Neuronal stem cell (in vitro differentiated cells): ENCODE results near the gene LRRC75B.
"Not testable (repeated sequence)": the region's sequence is repeated elsewhere in the genome, so short reads cannot be mapped to it uniquely, and the experiment has no call there.

Source experiments
- DNase-seq: peaks from one replicate; pipeline ENCODE4 v3.0.0-alpha.2; 2013; ENCODE audit warnings: low spot score
- H2AFZ ChIP-seq: one replicate; pipeline ENCODE4 v1.6.1; 2013; ENCODE audit warnings: mild to moderate bottlenecking, low read length, inconsistent platforms
- H2AK5ac ChIP-seq: 2 replicates; pipeline ENCODE4 v1.6.1; 2013; ENCODE audit warnings: low read depth, mild to moderate bottlenecking, inconsistent platforms, low read length, moderate library complexity, mixed read lengths
- H2BK120ac ChIP-seq: 2 replicates; pipeline ENCODE4 v1.6.1; 2013; ENCODE audit warnings: low read depth, mild to moderate bottlenecking, inconsistent platforms, low read length, moderate library complexity, mixed read lengths
- H2BK12ac ChIP-seq: one replicate; pipeline ENCODE4 v1.6.1; 2013; ENCODE audit warnings: low read length, inconsistent platforms
- H2BK15ac ChIP-seq: 2 replicates; pipeline ENCODE4 v1.6.1; 2013; ENCODE audit warnings: mild to moderate bottlenecking, low read length, inconsistent platforms, mixed read lengths
- H2BK5ac ChIP-seq: one replicate; pipeline ENCODE4 v1.6.1; 2013; ENCODE audit warnings: inconsistent platforms, mild to moderate bottlenecking, low read length, moderate library complexity
- H3K14ac ChIP-seq: one replicate; pipeline ENCODE4 v1.6.1; 2013; ENCODE audit warnings: low read length, inconsistent platforms
- H3K18ac ChIP-seq: 2 replicates; pipeline ENCODE4 v1.6.1; 2013; ENCODE audit warnings: low read length, inconsistent platforms
- H3K23ac ChIP-seq: 2 replicates; pipeline ENCODE4 v1.6.1; 2013; ENCODE audit warnings: low read depth, mild to moderate bottlenecking, mixed read lengths, low read length, inconsistent platforms; ENCODE audit not compliant: poor library complexity
- H3K27ac ChIP-seq: replicated peaks from 3 replicates; pipeline ENCODE4 v1.5.1; 2013; ENCODE audit warnings: low read length, inconsistent platforms
- H3K27me3 ChIP-seq, 3 experiments: 2 replicates each; pipeline ENCODE4 v1.6.1; 2013; ENCODE audit warnings: low read length in 3 of 3, mild to moderate bottlenecking in 2 of 3, inconsistent platforms in 1 of 3, low read depth in 1 of 3, mixed read lengths in 1 of 3, moderate library complexity in 1 of 3; ENCODE audit not compliant: control insufficient read depth in 3 of 3, insufficient read depth in 3 of 3
- H3K36me3 ChIP-seq, 2 donors: replicated peaks in 1 of 2; 2 replicates each; pipeline ENCODE4 v1.6.1; 2013; ENCODE audit warnings: low read length in 2 of 2; ENCODE audit not compliant: control insufficient read depth in 2 of 2, insufficient read depth in 2 of 2
- H3K4ac ChIP-seq: 2 replicates; pipeline ENCODE4 v1.6.1; 2013; ENCODE audit warnings: inconsistent platforms, mild to moderate bottlenecking, low read length, moderate library complexity
- H3K4me1 ChIP-seq, 2 donors: 1 replicate in 1 of 2; 2 replicates in 1 of 2; pipeline ENCODE4 v1.6.1; 2013; ENCODE audit warnings: low read length in 2 of 2, low read depth in 1 of 2; ENCODE audit not compliant: control insufficient read depth in 2 of 2, insufficient read depth in 1 of 2
- H3K4me2 ChIP-seq: one replicate; pipeline ENCODE4 v1.6.1; 2013; ENCODE audit warnings: mild to moderate bottlenecking, low read length, inconsistent platforms; ENCODE audit not compliant: insufficient read depth, poor library complexity, severe bottlenecking
- H3K4me3 ChIP-seq, 2 donors: 2 replicates each; pipeline ENCODE4 v1.5.1; 2013; ENCODE audit warnings: low read length in 2 of 2, mild to moderate bottlenecking in 2 of 2, inconsistent platforms in 1 of 2, moderate library complexity in 1 of 2
- H3K79me1 ChIP-seq: one replicate; pipeline ENCODE4 v1.6.1; 2013; ENCODE audit warnings: low read depth, mild to moderate bottlenecking, inconsistent platforms, low read length, moderate library complexity
- H3K9ac ChIP-seq: one replicate; pipeline ENCODE4 v1.6.1; 2013; ENCODE audit warnings: mild to moderate bottlenecking, low read depth, low read length, inconsistent platforms; ENCODE audit not compliant: poor library complexity
- H3K9me3 ChIP-seq, 2 donors: replicated peaks in 1 of 2; 2 replicates each; pipeline versions ENCODE3 to v1.6.1; 2013; ENCODE audit warnings: low read length in 2 of 2, mild to moderate bottlenecking in 2 of 2, inconsistent platforms in 1 of 2, low read depth in 1 of 2, mixed read lengths in 1 of 2, moderate library complexity in 1 of 2; ENCODE audit not compliant: control insufficient read depth in 2 of 2, insufficient read depth in 1 of 2
- H4K8ac ChIP-seq: one replicate; pipeline ENCODE4 v1.6.1; 2013; ENCODE audit warnings: low read depth, mild to moderate bottlenecking, inconsistent platforms, low read length, moderate library complexity
- H4K91ac ChIP-seq: one replicate; pipeline ENCODE4 v1.6.1; 2013; ENCODE audit warnings: low read length, low read depth, mild to moderate bottlenecking, inconsistent platforms; ENCODE audit not compliant: poor library complexity
- WGBS, 2 donors: extraction: QIAGEN DNeasy Blood & Tissue Kit; methylation state at CpG; one replicate each; pipeline ENCODE4 v1.1.7; 2013; ENCODE audit warnings: missing lambda C conversion rate in 2 of 2, mixed read lengths in 1 of 2; ENCODE audit not compliant: insufficient read length in 2 of 2, insufficient replicate concordance in 1 of 2; ENCODE audit errors: extremely low coverage in 2 of 2; 5-methylcytosine and 5-hydroxymethylcytosine counted together

The LRRC75B gene

GRCh38 chr22:24614794-24615193 is 21.9 kb upstream of the LRRC75B start:
- H2BK12ac ChIP-seq, H2AK5ac ChIP-seq, H3K4me1 ChIP-seq, DNase-seq, H3K4me2 ChIP-seq, H3K9ac ChIP-seq, H2BK15ac ChIP-seq, H3K36me3 ChIP-seq, H3K23ac ChIP-seq, H3K14ac ChIP-seq, H2BK120ac ChIP-seq, H2BK5ac ChIP-seq, H3K79me1 ChIP-seq, H3K27me3 ChIP-seq, H3K27ac ChIP-seq, H4K91ac ChIP-seq, H3K9me3 ChIP-seq, H2AFZ ChIP-seq, H3K4ac ChIP-seq, H4K8ac ChIP-seq, H3K4me3 ChIP-seq: not testable (repeated sequence)
- WGBS, 2 donors: no CpG with 5 or more reads among the region's 15 CpGs
- H3K18ac ChIP-seq: peak overlapping the region; percentile 48

DNA sequence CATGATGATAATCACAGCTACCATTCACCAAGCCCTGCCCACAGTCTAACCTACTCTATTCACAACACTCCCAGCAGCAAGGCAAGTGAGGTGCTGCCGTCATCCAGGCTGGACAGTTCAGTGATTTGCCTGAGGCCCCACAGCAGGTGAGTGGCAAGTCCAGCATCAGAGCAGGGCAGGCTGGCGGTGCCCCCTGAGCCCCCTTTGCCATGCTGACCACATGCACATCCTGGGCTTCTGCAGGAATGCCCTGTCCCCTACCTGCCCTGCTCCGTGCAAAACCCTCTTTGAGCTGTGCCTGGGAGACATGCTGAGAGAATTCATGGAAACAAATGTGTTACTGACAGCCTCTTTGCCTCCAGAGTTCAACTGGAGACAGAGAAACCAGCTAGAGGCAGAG is 17.0 kb upstream of the LRRC75B start:
- H3K23ac ChIP-seq, H3K4me3 ChIP-seq, DNase-seq, H2BK5ac ChIP-seq, H3K27me3 ChIP-seq, H3K4me2 ChIP-seq, H2BK120ac ChIP-seq, H3K79me1 ChIP-seq, H3K14ac ChIP-seq, H3K4ac ChIP-seq, H4K8ac ChIP-seq, H3K27ac ChIP-seq, H3K36me3 ChIP-seq, H2BK12ac ChIP-seq, H2AFZ ChIP-seq, H2BK15ac ChIP-seq, H2AK5ac ChIP-seq, H3K4me1 ChIP-seq, H4K91ac ChIP-seq, H3K9ac ChIP-seq, H3K18ac ChIP-seq, H3K9me3 ChIP-seq: not testable (repeated sequence)
- WGBS, 2 donors: no CpG with 5 or more reads among the region's 3 CpGs

DNA sequence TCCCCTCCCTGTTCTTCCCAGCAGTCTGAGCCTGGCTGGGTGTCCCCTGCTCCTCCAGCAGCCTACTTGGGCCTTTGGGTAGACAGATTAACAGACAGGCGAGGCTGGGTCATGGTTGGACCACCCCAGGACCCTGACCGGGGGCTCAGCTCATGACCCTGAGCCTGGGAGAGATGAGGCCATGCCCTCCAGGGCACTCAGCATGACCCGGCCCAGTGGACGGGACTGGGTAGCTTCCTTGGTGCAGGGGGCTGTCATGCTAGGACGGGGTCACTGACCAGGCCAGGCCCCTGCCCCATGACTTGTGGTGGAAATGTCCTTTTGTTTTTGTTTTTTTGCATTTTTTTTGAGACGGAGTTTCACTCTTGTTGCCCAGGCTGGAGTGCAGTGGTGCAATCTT is 15.5 kb upstream of the LRRC75B start:
- not testable (repeated sequence) for H3K4me2 ChIP-seq, H2BK120ac ChIP-seq, H3K18ac ChIP-seq, H2BK5ac ChIP-seq, H3K4me3 ChIP-seq, H3K9ac ChIP-seq, H2BK12ac ChIP-seq, H4K8ac ChIP-seq, H3K79me1 ChIP-seq, H4K91ac ChIP-seq, H3K27me3 ChIP-seq, H2AFZ ChIP-seq, H2BK15ac ChIP-seq, H2AK5ac ChIP-seq, DNase-seq, H3K23ac ChIP-seq, H3K9me3 ChIP-seq, H3K36me3 ChIP-seq, H3K27ac ChIP-seq, H3K4ac ChIP-seq, H3K4me1 ChIP-seq, H3K14ac ChIP-seq
- no CpG with 5 or more reads among the region's 6 CpGs for WGBS, 2 donors

GRCh38 chr22:24607429-24607983 is 14.6 kb upstream of the LRRC75B start:
- not testable (repeated sequence) for H2BK12ac ChIP-seq, DNase-seq, H3K4me2 ChIP-seq, H3K79me1 ChIP-seq, H2AK5ac ChIP-seq, H3K4me1 ChIP-seq, H3K4me3 ChIP-seq, H4K91ac ChIP-seq, H2BK15ac ChIP-seq, H3K14ac ChIP-seq, H3K9me3 ChIP-seq, H3K27ac ChIP-seq, H3K36me3 ChIP-seq, H4K8ac ChIP-seq, H3K27me3 ChIP-seq, H2BK120ac ChIP-seq, H2BK5ac ChIP-seq, H3K9ac ChIP-seq
- peak overlapping the region; percentile 65 for H3K23ac ChIP-seq
- peak overlapping the region; percentile 35 for H2AFZ ChIP-seq
- H3K4ac ChIP-seq: peak overlapping the region; percentile 53
- H3K18ac ChIP-seq: peak overlapping the region; percentile 48
- no CpG with 5 or more reads among the region's 18 CpGs for WGBS, 2 donors
